ENCODE measurements around the gene THEM4. TPM values are rescaled to one million over a fixed set of nuclear protein-coding genes. Genes with fewer than 3 reads are reported as not detected.
"Not testable (repeated sequence)": the region's sequence is repeated elsewhere in the genome, so short reads cannot be mapped to it uniquely, and the experiment has no call there.

THEM4 gene
- total RNA-seq, 1 experiment from 2014 or later = 87.8 TPM

DNA sequence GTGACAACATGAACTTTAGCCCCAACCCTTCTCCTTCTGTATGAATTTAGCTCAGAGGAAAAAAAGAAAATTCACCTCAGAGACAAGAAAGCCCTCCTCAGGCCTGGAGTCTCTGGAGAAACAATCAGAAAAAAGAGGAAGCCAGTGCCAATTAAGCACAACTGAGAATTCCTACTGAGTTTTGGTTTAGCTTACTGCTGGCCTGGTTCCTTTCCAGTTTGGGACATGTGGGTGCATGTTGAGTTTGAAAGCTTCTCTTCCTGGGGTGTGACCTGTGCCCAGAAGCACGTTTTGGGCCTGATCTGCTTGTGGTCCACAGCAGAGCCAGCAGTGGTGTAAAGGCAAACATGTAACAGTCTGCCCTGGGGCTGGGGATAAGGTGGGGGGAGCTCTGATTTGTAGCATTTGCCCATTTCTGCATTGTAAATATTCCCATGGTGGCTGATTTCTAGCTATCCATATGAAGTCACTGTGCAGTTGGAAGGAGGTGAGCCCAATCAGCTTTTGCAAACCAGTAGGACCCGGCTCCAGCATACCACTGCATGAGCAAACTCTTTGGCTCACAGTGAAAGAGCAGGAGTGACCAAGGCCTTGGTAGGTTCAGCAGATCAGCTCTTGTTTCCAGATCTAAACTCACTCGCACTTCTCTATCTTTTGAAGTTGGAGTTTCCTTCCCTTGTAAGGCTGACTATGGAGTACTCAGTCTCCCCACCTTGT, 51.1 kb downstream of the THEM4 start:
- no peaks in the 10 kb centered on the region for H3K27me3 ChIP-seq (ENCODE audit: low read length)
- peaks cover 7% of the 10 kb centered on the region; the same call in 1 of the 2 replicates for H3K4me1 ChIP-seq (ENCODE audit: low read length)
- H2AFZ ChIP-seq (ENCODE audit: low read length) = no peak overlapping the region
- no peaks in the 10 kb centered on the region for H3K79me2 ChIP-seq (ENCODE audit: low read length)
- no peaks in the 10 kb centered on the region for H3K36me3 ChIP-seq (ENCODE audit: insufficient read depth, low read length)
- no peaks in the 10 kb centered on the region for H3K9me3 ChIP-seq (ENCODE audit: low read length)
- no peak overlapping the region for H3K4me3 ChIP-seq (ENCODE audit: low read length)
- H3K9ac ChIP-seq (ENCODE audit: low read length) = no peak overlapping the region
- H3K9me2 ChIP-seq (replicated peaks; ENCODE audit: insufficient read depth, low read length) = no peaks in the 10 kb centered on the region
- no peak overlapping the region for H3K27ac ChIP-seq (ENCODE audit: low read length)
- H4K20me1 ChIP-seq (ENCODE audit: insufficient read depth, low read depth, low read length) = no peaks in the 10 kb centered on the region
- H3K4me2 ChIP-seq (ENCODE audit: low read depth, low read length, poor library complexity, severe bottlenecking) = no peak overlapping the region
- no peak for DNase-seq

DNA sequence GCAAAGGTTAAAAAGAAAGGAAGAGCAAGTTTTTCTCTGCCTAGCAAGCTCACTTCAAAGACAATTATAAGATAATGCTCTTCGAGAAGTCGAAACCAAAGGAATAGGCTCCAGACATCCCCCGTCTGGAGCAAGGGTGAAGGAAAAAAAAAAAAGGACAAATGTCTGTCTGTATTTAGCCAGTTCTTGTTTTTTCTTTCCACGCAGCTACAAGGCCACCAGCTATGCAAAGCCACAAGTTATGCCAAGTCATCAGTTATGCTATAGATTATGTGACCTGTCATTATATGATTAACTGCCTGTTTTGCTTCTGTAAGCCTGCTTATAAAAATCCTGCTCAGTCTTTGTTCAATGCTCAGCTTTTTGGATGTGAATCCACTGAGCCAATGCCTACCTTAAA, 53.4 kb downstream of the THEM4 start:
- no peak overlapping the region for H3K27ac ChIP-seq (ENCODE audit: low read length)
- no peaks in the 10 kb centered on the region for H3K9me2 ChIP-seq (replicated peaks; ENCODE audit: insufficient read depth, low read length)
- H3K27me3 ChIP-seq (ENCODE audit: low read length) = no peaks in the 10 kb centered on the region
- H4K20me1 ChIP-seq (ENCODE audit: insufficient read depth, low read depth, low read length) = no peaks in the 10 kb centered on the region
- H3K4me3 ChIP-seq (ENCODE audit: low read length) = no peak overlapping the region
- no peak overlapping the region for H3K9ac ChIP-seq (ENCODE audit: low read length)
- H3K79me2 ChIP-seq (ENCODE audit: low read length) = no peaks in the 10 kb centered on the region
- H3K9me3 ChIP-seq (ENCODE audit: low read length) = no peaks in the 10 kb centered on the region
- DNase-seq = no peak
- no peak overlapping the region for H3K4me2 ChIP-seq (ENCODE audit: low read depth, low read length, poor library complexity, severe bottlenecking)
- peaks cover 7% of the 10 kb centered on the region; the same call in 1 of the 2 replicates for H3K4me1 ChIP-seq (ENCODE audit: low read length)
- H2AFZ ChIP-seq (ENCODE audit: low read length) = no peak overlapping the region
- H3K36me3 ChIP-seq (ENCODE audit: insufficient read depth, low read length) = no peaks in the 10 kb centered on the region

DNA sequence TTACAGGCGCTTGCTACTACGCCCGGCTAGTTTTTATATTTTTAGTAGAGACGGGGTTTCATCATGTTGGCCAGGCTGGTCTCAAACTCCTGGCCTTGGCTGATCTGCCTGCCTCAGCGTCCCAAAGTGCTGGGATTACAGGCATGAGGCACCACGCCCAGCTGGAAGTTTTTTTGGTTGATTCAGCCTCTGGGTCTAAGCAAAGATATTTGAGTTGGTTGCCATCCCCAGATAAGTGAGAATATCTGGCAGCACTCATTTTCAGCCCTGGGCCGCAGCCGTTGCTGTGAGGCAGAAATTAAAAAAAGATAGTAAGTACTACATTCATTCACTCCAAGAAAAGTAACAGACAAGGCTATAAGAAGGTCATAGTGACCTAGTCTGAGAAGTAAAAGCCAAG, 53.8 kb downstream of the THEM4 start:
- not testable (repeated sequence) for H2AFZ ChIP-seq (ENCODE audit: low read length); H3K79me2 ChIP-seq (ENCODE audit: low read length); H3K4me1 ChIP-seq (ENCODE audit: low read length); H3K4me2 ChIP-seq (ENCODE audit: low read depth, low read length, poor library complexity, severe bottlenecking); H3K4me3 ChIP-seq (ENCODE audit: low read length); H3K27ac ChIP-seq (ENCODE audit: low read length); DNase-seq; H3K27me3 ChIP-seq (ENCODE audit: low read length); H3K9me2 ChIP-seq (replicated peaks; ENCODE audit: insufficient read depth, low read length); H4K20me1 ChIP-seq (ENCODE audit: insufficient read depth, low read depth, low read length); H3K9me3 ChIP-seq (ENCODE audit: low read length); H3K9ac ChIP-seq (ENCODE audit: low read length); H3K36me3 ChIP-seq (ENCODE audit: insufficient read depth, low read length)

DNA sequence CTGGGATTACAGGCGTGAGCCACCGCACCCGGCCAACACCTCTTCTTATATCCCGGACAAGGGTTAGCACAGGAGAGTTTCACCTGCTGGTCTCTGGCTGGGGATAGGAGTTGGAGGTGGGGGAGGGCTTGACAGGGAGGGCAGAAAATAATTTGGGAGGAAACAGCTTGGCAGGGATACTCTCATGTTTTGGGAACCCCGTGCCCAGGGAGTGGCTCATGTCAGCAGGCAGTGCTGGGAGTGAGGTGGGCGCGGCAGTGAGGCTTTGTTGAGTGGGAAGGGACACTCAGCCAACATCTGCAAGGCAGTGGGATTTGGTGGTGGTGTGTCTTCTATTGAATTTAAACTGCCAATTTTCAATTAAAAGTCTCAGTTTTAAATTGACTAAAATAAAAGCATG, 54.7 kb downstream of the THEM4 start:
- no peaks in the 10 kb centered on the region for H3K9me3 ChIP-seq (ENCODE audit: low read length)
- no peaks in the 10 kb centered on the region for H3K36me3 ChIP-seq (ENCODE audit: insufficient read depth, low read length)
- H3K4me2 ChIP-seq (ENCODE audit: low read depth, low read length, poor library complexity, severe bottlenecking) = no peak overlapping the region
- peaks cover 1% of the 10 kb centered on the region; the same call in 1 of the 2 replicates for H3K4me1 ChIP-seq (ENCODE audit: low read length)
- H3K4me3 ChIP-seq (ENCODE audit: low read length) = no peak overlapping the region
- H2AFZ ChIP-seq (ENCODE audit: low read length) = no peak overlapping the region
- no peaks in the 10 kb centered on the region for H3K9me2 ChIP-seq (replicated peaks; ENCODE audit: insufficient read depth, low read length)
- no peaks in the 10 kb centered on the region for H4K20me1 ChIP-seq (ENCODE audit: insufficient read depth, low read depth, low read length)
- DNase-seq = no peak
- H3K79me2 ChIP-seq (ENCODE audit: low read length) = no peaks in the 10 kb centered on the region
- H3K27me3 ChIP-seq (ENCODE audit: low read length) = no peaks in the 10 kb centered on the region
- H3K27ac ChIP-seq (ENCODE audit: low read length) = no peak overlapping the region
- no peak overlapping the region for H3K9ac ChIP-seq (ENCODE audit: low read length)

DNA sequence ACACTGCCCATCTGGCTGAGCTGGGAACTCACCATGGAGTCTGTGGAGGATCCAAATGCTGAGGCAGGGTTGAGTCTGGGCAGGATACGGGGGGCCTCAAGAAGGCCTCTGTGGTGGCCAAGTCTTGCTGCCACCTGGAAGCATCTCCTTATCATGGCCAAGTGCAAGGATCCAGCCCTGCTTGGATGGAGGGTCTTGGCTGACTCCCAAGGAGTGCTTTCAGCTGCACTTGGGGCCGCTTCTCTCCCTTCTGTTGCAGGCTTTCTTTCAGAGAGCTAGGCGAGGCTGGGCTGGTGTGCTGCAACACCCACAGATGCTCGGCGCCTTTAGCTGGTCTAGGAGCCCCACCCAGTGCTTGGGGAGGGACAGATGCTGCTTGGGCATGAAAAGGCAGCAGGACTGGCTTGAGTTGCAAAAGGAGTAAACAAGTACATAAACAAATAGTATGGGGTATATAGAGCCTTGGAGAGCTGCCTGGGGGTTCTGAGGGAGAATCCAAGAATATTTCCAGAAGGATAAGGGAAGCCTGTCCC, 55.8 kb downstream of the THEM4 start, which contains the start of gene THEM5:
Gene THEM5, minus strand, starts transcription at position 302 of the 533 bp plus-strand sequence. Its CDS starts 147 bp downstream, at position 155.
- DNase-seq = no peak
- Histone ChIP-seq H3K27ac (ENCODE audit: low read length) (no peak within 1 kb of the TSS), H3K4me2 (ENCODE audit: low read depth, low read length, poor library complexity, severe bottlenecking) (no peak within 1 kb of the TSS), H3K9me3 (ENCODE audit: low read length) (no peaks in the 10 kb centered on the region), H3K4me3 (ENCODE audit: low read length) (no peak within 1 kb of the TSS), H3K36me3 (ENCODE audit: insufficient read depth, low read length) (no peaks in the 10 kb centered on the region), H3K4me1 (ENCODE audit: low read length) (no peaks in the 10 kb centered on the region), H3K27me3 (ENCODE audit: low read length) (no peaks in the 10 kb centered on the region), H3K9ac (ENCODE audit: low read length) (no peak within 1 kb of the TSS), H3K79me2 (ENCODE audit: low read length) (no peaks in the 10 kb centered on the region), H4K20me1 (ENCODE audit: insufficient read depth, low read depth, low read length) (no peaks in the 10 kb centered on the region), H2AFZ (ENCODE audit: low read length) (no peak within 1 kb of the TSS), H3K9me2 (replicated peaks; ENCODE audit: insufficient read depth, low read length) (no peaks in the 10 kb centered on the region)

DNA sequence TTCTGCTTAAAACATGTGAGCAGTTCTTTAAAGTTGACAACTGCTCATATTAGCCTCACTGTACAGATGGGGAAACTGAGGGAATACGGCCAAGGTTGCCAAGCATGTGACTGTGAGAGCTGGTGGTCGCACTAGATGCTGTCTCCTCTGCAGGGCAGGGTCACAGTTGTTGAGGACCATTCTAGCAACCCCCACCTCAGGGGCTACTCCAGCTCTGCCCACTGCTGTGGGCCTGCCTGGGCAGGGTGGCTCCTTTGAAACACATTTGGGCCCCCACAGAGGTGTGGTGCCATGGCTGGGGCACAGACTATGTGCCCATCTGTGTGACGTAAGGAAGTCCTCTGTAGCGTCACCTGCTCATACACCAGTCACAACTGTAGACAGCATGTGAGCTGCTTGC, 56.6 kb downstream of the THEM4 start:
- no peak overlapping the region for H3K4me3 ChIP-seq (ENCODE audit: low read length)
- no peaks in the 10 kb centered on the region for H3K36me3 ChIP-seq (ENCODE audit: insufficient read depth, low read length)
- no peaks in the 10 kb centered on the region for H3K9me2 ChIP-seq (replicated peaks; ENCODE audit: insufficient read depth, low read length)
- no peaks in the 10 kb centered on the region for H3K27me3 ChIP-seq (ENCODE audit: low read length)
- H3K9me3 ChIP-seq (ENCODE audit: low read length) = no peaks in the 10 kb centered on the region
- H2AFZ ChIP-seq (ENCODE audit: low read length) = no peak overlapping the region
- no peaks in the 10 kb centered on the region for H3K79me2 ChIP-seq (ENCODE audit: low read length)
- no peak for DNase-seq
- H3K4me2 ChIP-seq (ENCODE audit: low read depth, low read length, poor library complexity, severe bottlenecking) = no peak overlapping the region
- no peaks in the 10 kb centered on the region for H3K4me1 ChIP-seq (ENCODE audit: low read length)
- H3K9ac ChIP-seq (ENCODE audit: low read length) = no peak overlapping the region
- H4K20me1 ChIP-seq (ENCODE audit: insufficient read depth, low read depth, low read length) = no peaks in the 10 kb centered on the region
- no peak overlapping the region for H3K27ac ChIP-seq (ENCODE audit: low read length)

DNA sequence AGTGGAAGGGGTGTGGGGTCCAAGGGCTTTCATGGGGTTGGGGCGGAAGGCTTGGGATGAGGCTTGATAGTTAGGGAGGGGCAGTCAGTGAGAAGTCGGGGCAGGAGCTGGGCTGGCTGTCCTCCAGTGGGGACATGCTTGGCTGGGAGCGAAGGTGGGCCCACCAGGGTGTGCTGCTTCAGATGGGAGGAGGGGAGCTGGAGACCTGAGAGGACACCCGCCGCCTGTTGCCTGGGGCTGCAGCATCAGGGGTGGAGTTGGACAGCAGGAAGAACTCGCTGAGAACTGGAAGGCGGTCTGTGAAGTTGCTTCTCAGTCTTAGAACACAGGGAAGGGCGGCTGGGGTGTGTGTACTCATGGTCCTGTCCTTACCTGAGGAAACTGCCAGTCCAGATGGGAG, 57.4 kb downstream of the THEM4 start:
- no peaks in the 10 kb centered on the region for H3K4me1 ChIP-seq (ENCODE audit: low read length)

DNA sequence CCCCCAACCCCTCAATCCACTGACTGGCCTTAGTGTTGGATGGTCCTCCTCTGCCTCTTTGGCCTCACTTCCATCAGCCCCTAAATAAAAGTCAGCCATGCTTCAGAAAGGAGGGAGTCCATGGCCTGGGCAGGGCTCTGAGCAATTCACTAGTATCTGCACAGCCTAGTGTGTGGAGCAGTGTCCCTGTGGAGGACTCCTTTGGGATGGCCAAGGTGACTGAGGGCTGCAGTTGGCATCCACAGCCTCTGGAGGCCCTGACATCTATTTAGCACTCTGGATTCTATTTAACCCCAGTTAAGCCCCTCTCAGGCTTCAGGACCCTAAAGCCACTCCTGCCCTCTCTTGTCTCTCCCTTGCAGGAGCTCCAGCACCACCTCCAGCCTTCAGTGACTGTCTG, 59.4 kb downstream of the THEM4 start:
- Histone ChIP-seq H3K4me2 (ENCODE audit: low read depth, low read length, poor library complexity, severe bottlenecking) (no peak overlapping the region), H3K79me2 (ENCODE audit: low read length) (no peaks in the 10 kb centered on the region), H4K20me1 (ENCODE audit: insufficient read depth, low read depth, low read length) (no peaks in the 10 kb centered on the region), H3K27ac (ENCODE audit: low read length) (no peak overlapping the region), H3K9me3 (ENCODE audit: low read length) (no peaks in the 10 kb centered on the region), H3K27me3 (ENCODE audit: low read length) (no peaks in the 10 kb centered on the region), H3K4me1 (ENCODE audit: low read length) (no peaks in the 10 kb centered on the region), H3K9me2 (replicated peaks; ENCODE audit: insufficient read depth, low read length) (no peaks in the 10 kb centered on the region), H3K4me3 (ENCODE audit: low read length) (no peak overlapping the region), H3K9ac (ENCODE audit: low read length) (no peak overlapping the region), H3K36me3 (ENCODE audit: insufficient read depth, low read length) (no peaks in the 10 kb centered on the region), H2AFZ (ENCODE audit: low read length) (no peak overlapping the region)
- no peak for DNase-seq

More for the DNA sequence above, 57.4 kb downstream of the THEM4 start:
- DNase-seq = no peak
- Histone ChIP-seq H2AFZ (ENCODE audit: low read length) (no peak overlapping the region), H3K4me2 (ENCODE audit: low read depth, low read length, poor library complexity, severe bottlenecking) (no peak overlapping the region), H3K27ac (ENCODE audit: low read length) (no peak overlapping the region), H3K36me3 (ENCODE audit: insufficient read depth, low read length) (no peaks in the 10 kb centered on the region), H3K9me2 (replicated peaks; ENCODE audit: insufficient read depth, low read length) (no peaks in the 10 kb centered on the region), H3K9ac (ENCODE audit: low read length) (no peak overlapping the region), H3K9me3 (ENCODE audit: low read length) (no peaks in the 10 kb centered on the region), H3K27me3 (ENCODE audit: low read length) (no peaks in the 10 kb centered on the region), H4K20me1 (ENCODE audit: insufficient read depth, low read depth, low read length) (no peaks in the 10 kb centered on the region), H3K4me3 (ENCODE audit: low read length) (no peak overlapping the region), H3K79me2 (ENCODE audit: low read length) (no peaks in the 10 kb centered on the region)
